Measurements from ENCODE around the gene KDM2B. TPM values are rescaled to one million over a fixed set of nuclear protein-coding genes. Genes with fewer than 3 reads are reported as not detected.
A peak's percentile ranks its signal among the peaks of the same experiment; 100 is the strongest.

Gene KDM2B
- total RNA-seq, 1 donor from 2014 or later = 236 TPM

- Mint-ChIP-seq H3K4me1 (peaks cover 23% of the 10 kb centered on the region), H3K27me3 (no peaks in the 10 kb centered on the region), H3K4me3 (peak overlapping the region; percentile 35), H3K27ac (peak overlapping the region; percentile 86), H3K36me3 (ENCODE audit: low read depth) (peaks cover 68% of the 10 kb centered on the region), H3K9me3 (no peaks in the 10 kb centered on the region)
- ChIA-PET POLR2A (interaction anchor here (0.5 to 2.0 kb wide), 10 partner anchors 9 to 146 kb away, joined by 3 to 19 read pairs (median 4); partner anchors contain the start of gene ORAI1), CTCF (interaction anchor here (1.0 to 1.6 kb wide), 2 partner anchors 9 to 14 kb away, joined by 3 to 4 read pairs; no protein-coding TSS in a partner anchor)
- TF ChIP-seq CTCF (IDR thresholded peaks at IDR 0.05) = no peak
- intact Hi-C loops (cut with micrococcal nuclease) = loop anchor here (1.0 to 5.0 kb wide), 4 partner anchors 13 to 112 kb away; partner anchors contain the start of gene ORAI1
- peak; percentile 93 for ATAC-seq (ENCODE audit: low read depth)
- DNase-seq = peak; percentile 52
Observed at GRCh38 chr12:121514184-121514742, 66.6 kb downstream of the KDM2B start.

- CTCF ChIA-PET = interaction anchor here (1.0 to 1.6 kb wide), 2 partner anchors 9 to 13 kb away, joined by 3 to 4 read pairs; no protein-coding TSS in a partner anchor
- peak overlapping the region; percentile 35 for H3K4me3 Mint-ChIP-seq
- TF ChIP-seq CTCF (IDR thresholded peaks at IDR 0.05) = no peak
- peaks cover 68% of the 10 kb centered on the region for H3K36me3 Mint-ChIP-seq (ENCODE audit: low read depth)
- no peaks in the 10 kb centered on the region for H3K9me3 Mint-ChIP-seq
- H3K27me3 Mint-ChIP-seq = no peaks in the 10 kb centered on the region
- ATAC-seq (ENCODE audit: low read depth) (peak; percentile 57), DNase-seq (no peak)
- intact Hi-C loops (cut with micrococcal nuclease) = loop anchor here (1.0 to 5.0 kb wide), 4 partner anchors 13 to 113 kb away; partner anchors contain the start of gene ORAI1
- H3K27ac Mint-ChIP-seq = peak overlapping the region; percentile 86
- POLR2A ChIA-PET = interaction anchor here (0.5 to 2.0 kb wide), 11 partner anchors 9 to 147 kb away, joined by 3 to 19 read pairs (median 5); partner anchors contain the start of gene ORAI1
- H3K4me1 Mint-ChIP-seq = peaks cover 23% of the 10 kb centered on the region
Observed at GRCh38 chr12:121513464-121514183, 67.2 kb downstream of the KDM2B start.

GRCh38 chr12:121512561-121512960 is 68.3 kb downstream of the KDM2B start:
- Mint-ChIP-seq H3K4me3 (no peak overlapping the region), H3K9me3 (no peaks in the 10 kb centered on the region), H3K27me3 (no peaks in the 10 kb centered on the region), H3K4me1 (peaks cover 23% of the 10 kb centered on the region), H3K27ac (no peak overlapping the region), H3K36me3 (ENCODE audit: low read depth) (peaks cover 69% of the 10 kb centered on the region)
- ATAC-seq (ENCODE audit: low read depth) (no peak), DNase-seq (no peak)
- CTCF ChIA-PET = interaction anchor here (1.3 kb wide), 1 partner anchor 18 kb away, joined by 3 read pairs; no protein-coding TSS in a partner anchor
- intact Hi-C loops (cut with micrococcal nuclease) = loop anchor here (5.0 kb wide), 1 partner anchor 45 kb away; no protein-coding TSS in a partner anchor
- POLR2A ChIA-PET = interaction anchor here (2.0 kb wide), 1 partner anchor 24 kb away, joined by 19 read pairs; no protein-coding TSS in a partner anchor
- no peak for TF ChIP-seq CTCF (IDR thresholded peaks at IDR 0.05)

GRCh38 chr12:121511916-121512315 is 68.9 kb downstream of the KDM2B start:
- DNase-seq = no peak
- ChIA-PET POLR2A (no interaction called here), CTCF (interaction anchor here (1.3 kb wide), 1 partner anchor 17 kb away, joined by 3 read pairs; no protein-coding TSS in a partner anchor)
- no peak overlapping the region for H3K4me3 Mint-ChIP-seq
- no peak for ATAC-seq (ENCODE audit: low read depth)
- H3K36me3 Mint-ChIP-seq (ENCODE audit: low read depth) = peaks cover 75% of the 10 kb centered on the region
- intact Hi-C loops (cut with micrococcal nuclease) = loop anchor here (5.0 kb wide), 1 partner anchor 45 kb away; no protein-coding TSS in a partner anchor
- peaks cover 26% of the 10 kb centered on the region for H3K4me1 Mint-ChIP-seq
- no peaks in the 10 kb centered on the region for H3K27me3 Mint-ChIP-seq
- no peaks in the 10 kb centered on the region for H3K9me3 Mint-ChIP-seq
- H3K27ac Mint-ChIP-seq = peak overlapping the region; percentile 7
- no peak for TF ChIP-seq CTCF (IDR thresholded peaks at IDR 0.05)

Measured in activated B cell treated with CpG ODN at 0.5 μM for 24 hours (primary cell).